NCI-H2196 treated with DMSO at 0.1 percent for 48 hours (cell line): Measurements from ENCODE around the gene OR10C1.

Experiments used
- DNase-seq: peaks from one replicate; lab custom pipeline; 2025; ENCODE audit not compliant: unreplicated experiment; lab: John Stamatoyannopoulos, UW

The OR10C1 gene

DNA sequence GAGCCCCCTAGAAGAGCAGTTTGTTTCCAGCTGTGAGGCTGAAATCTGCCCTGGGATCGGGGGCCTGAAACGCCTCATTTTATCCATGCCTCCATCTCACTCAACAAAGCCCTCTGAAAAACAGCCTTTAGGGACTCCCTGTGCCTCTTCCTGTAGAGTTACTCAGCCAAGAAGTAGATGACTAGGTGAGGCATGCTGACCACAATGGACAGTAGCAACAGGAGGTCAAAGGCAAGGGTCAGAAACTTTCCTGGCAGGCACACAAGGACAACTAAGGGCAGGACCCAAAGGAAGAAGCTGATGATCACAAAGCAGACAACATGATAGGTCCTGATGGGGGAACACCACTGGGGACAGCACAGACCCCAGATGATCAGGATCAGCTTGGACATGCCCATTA is 35.9 kb downstream of the OR10C1 start:
- DNase-seq: no peak

DNA sequence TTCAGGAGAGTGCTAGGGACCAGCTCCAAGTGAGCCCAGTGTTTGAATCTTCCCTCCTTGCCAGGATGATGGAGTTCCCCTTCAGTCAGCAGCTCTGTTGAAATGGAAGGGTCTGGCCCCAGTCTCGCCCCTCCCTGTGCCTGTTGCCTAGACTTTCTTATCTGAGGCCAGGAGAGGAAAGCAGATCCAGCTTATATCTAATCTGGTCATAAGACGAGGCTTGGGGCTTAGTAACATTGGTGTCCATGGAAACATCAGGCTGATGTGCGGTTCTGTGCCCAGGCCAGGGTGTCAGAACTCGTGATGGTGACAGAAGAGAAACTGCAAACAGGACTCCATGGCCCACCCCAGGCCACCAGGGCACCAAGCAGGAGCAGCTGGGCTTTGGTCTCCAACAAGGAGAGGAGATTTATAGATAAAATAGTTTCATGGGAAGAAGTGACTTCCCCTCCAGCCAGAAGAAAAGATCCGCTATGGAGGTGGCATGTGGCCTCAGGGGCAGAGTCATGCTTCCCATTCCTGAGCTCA is 38.9 kb downstream of the OR10C1 start:
- no peak for DNase-seq

DNA sequence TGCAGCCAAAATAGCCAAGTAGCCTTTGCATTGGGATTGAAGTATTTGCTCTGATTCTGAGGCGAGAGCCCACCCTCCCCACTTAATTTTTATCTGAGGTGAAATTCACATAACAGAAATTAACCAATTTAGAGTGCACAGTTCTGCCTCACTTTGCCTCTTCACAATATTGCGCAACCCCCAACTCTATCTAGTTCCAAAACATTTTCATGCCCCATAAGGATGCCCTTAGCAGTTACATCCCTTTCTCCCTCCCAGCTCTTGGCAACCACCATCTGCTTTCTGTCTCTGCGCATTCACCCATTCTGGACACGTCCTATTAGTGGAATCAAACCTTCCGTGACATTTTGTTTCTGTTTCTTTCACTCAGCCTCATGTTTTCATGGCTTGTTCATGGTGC is 39.6 kb downstream of the OR10C1 start:
- no peak for DNase-seq

DNA sequence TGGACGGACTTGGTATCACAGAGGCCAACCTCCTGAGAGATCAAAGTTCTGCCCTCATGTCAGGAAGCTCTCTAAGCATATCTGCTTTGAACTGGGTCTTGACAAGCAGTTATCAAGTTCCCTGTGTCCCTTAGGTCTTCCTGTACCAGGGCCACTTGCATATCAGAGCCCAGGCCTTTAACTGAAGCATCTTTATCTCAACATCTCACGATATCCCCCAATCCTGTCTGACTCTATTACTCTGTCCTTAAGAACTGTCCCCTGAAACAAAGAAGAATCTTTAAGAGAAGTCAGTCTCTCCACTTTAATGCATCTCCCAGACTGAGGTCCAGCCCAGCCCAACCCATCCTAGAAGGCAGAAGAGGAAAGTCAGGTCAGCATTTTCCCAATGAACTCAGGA is 40.5 kb downstream of the OR10C1 start:
- no peak for DNase-seq

DNA sequence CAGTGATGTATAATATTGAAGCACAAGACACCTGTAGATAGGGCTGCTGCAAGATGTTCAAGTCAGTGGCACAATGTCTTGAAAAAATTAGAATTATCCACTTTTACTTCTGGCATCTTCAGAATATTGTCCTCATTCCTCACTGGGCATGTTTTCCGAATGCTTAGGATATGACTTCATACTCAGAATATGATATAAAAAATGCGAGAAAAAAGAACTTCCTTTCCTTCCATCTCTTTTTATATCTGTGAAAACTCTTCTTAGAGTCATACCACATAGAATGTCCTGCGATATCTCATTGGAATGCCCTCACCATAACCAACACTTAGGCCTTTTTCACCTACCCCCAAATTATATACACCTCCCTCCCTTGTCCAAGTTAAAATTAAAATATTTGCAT is 44.1 kb downstream of the OR10C1 start:
- DNase-seq: no peak

DNA sequence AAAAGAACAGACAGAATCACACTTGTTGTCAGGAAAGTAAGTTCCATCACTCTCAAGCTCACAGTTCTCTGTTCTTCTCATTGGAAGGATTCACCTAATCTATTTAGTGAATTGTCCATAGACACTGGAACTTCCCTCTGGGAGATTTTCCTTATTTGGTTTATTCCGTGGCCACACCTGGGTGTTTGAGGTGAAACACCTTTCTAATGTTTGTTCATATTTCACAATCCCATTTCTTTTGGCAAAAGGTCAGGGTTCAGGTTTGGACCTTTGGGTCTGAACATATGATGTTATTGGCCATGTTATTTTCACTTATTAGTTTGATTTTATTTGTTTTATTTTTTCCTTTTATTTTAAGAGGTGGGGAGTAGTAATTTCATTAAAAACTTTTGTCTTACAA is 44.6 kb downstream of the OR10C1 start:
- DNase-seq: no peak

DNA sequence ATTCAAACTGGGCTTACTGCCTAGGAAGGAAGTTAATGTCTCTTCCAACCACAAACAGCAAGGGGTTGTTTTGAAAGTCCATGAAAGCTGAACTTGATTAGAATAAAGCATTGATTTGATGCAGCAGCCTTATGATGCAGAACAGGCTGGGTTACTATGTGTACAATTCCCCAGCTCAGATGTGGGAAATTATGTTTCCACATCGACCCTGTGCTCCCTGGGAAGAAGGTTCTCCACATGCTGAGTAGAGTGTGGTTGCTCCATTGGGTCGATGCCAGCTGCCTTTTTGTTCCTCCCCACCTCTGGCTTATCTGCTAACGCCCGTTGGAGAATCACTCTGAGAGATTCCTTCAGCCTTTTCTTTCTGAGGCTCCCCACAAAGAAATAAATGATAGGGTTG is 47.5 kb downstream of the OR10C1 start:
- DNase-seq: no peak

DNA sequence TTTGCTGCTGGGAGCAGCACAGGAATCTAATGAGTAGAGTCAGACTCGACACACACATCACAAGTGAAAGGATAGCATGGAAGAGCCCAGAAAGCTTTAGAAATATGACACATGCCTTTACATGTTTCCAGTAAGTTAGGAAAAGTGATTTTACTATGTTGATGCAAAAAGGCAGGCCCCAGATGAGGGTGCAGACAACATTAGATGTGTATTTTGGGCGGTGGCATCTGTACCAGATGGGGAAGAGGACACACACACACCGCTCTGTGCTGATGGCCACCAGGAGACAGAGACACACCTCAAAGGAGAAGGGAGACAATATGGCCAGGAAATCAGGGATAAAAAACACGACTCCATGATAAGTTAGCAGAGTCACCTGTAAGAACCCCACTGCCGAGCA is 48.0 kb downstream of the OR10C1 start:
- no peak for DNase-seq

DNA sequence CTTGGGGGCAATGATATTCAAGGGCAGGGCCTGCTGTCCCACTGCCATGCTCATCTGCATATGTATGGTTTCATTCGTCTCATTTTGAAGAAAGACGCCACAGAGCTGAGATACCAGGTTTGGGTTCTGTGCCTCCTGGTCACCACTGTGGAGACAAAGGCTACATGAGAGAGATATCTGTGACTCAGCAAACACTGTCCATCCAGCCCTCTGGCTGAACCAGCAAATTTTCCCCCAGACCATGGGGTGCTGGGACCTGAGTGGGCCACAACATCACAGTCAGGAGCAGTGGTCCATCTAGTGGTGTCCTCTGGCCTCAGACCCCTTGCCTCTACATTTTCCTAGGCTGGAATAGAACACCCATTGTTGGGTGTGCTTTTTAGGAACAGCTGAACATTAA is 48.6 kb downstream of the OR10C1 start, which contains the start of gene MAS1L:
MAS1L (minus strand) TSS at position 297 of the 400 bp plus-strand sequence; CDS start at position 243, 54 bp downstream.
- no peak for DNase-seq

DNA sequence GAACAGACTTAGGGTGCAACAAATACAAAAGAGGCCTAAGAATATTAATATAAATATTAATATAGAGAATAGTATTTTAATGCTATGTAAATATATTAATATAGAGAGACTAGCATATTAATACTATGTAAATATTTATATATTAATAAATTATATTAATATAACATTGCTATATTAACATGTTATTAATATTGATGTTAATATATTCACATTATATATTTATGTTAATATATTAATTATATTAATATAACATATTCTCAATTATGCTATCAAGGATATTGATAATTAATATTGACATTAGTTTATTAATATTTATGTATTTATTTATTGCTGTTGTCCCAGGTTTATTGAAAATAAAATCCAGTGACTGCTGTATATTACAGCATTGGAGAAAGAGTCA is 49.8 kb downstream of the OR10C1 start:
- no peak for DNase-seq

DNA sequence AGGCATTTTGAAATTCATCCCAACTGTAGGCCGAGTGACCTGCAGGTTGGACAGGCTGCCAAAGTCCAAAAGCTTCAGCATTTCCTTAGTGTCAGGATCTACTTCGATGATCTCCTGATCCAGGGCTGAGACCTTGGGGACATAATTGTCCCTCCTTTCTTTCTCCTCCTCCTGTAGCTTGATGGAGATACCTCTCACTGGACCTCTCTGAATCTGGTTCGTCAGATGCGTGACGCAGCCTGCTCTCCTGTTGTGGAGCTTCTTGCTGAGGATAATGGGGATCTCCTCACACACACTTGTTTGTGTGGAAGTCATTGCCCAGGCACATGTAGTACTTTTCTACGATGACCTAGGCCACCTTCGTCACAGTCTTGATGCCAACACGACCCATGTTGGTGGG is 50.2 kb downstream of the OR10C1 start:
- no peak for DNase-seq

DNA sequence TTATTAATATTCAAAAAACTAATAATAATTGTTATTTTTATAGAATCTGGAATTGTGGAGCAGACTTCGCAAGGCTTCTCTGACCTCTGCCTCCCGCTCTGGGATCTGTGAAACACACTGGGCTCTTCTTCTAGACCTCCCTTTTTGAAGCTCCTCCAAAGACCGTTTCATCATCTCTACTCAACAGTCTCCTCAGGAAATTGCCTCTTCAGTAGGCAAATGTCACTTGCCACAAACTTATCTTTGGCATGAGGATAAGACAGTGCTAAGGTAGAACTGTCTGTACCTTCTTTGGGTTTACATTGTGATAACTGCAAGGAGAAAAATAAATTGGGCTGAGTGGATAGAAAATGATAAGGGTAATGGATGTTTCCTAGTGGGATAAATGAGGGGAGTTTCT is 50.9 kb downstream of the OR10C1 start:
- DNase-seq: no peak

DNA sequence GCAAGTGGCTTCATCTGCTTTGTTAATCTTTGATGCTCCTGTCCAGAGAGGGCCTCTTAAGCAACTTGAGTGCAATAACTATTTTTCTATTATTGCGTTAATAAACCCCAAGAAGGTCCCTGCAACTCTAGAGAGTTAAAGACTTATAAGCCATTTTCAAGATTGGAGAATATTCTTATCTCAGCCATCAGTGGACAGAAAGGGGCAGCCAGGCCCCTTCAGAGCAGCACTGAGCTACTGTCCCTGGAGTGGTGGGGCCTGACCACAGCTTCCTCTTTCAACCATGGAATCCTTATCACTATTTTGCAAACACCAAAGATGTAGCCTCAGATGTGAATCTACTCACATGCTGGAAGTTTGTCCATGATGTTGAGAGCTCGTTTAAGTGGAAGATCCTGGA is 51.4 kb downstream of the OR10C1 start:
- DNase-seq: no peak
